GM12875 (cell line): ENCODE measurements around the gene AGO1.

Experiments
- H3K4me3 ChIP-seq: one replicate; pipeline ENCODE4 v1.5.1; 2011; ENCODE audit warnings: low read depth, low read length, control low read depth
- TF ChIP-seq, protein P1 (sequence below): IDR thresholded peaks from 2 replicates; pipeline ENCODE4 v1.5.1; 2011; ENCODE audit warnings: low read depth, mild to moderate bottlenecking, control low read depth, inconsistent platforms, low read length, moderate library complexity, borderline replicate concordance; ENCODE audit not compliant: insufficient read depth

Gene AGO1

DNA sequence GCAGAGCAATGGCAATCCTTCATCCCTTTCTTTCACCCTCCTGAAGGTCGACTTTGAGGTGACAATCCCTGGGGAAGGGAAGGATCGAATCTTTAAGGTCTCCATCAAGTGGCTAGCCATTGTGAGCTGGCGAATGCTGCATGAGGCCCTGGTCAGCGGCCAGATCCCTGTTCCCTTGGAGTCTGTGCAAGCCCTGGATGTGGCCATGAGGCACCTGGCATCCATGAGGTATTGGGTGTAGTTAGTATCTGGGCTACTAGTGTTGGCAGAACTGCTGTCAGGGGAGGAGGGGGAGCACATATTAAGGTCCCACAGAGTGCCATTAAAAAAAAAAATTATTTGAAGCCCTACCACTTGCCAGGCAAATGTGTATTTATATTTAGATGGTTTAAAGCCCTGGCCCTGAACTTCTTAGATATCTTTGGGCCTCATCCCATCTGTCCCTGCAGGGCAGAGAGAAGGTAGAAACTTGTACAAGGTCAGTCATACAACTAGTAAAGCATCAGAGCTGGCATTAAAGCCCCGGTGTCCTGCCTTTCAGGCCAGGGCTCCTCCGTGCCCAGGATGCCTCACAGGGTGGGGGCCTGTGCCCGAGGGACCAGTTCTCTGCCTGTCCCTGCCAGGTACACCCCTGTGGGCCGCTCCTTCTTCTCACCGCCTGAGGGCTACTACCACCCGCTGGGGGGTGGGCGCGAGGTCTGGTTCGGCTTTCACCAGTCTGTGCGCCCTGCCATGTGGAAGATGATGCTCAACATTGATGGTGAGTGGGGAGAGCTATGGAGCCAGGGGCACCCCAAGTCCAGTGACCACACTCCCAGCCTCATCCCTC is 10.3 kb downstream of the AGO1 start:
- TF ChIP-seq, protein P1, sequence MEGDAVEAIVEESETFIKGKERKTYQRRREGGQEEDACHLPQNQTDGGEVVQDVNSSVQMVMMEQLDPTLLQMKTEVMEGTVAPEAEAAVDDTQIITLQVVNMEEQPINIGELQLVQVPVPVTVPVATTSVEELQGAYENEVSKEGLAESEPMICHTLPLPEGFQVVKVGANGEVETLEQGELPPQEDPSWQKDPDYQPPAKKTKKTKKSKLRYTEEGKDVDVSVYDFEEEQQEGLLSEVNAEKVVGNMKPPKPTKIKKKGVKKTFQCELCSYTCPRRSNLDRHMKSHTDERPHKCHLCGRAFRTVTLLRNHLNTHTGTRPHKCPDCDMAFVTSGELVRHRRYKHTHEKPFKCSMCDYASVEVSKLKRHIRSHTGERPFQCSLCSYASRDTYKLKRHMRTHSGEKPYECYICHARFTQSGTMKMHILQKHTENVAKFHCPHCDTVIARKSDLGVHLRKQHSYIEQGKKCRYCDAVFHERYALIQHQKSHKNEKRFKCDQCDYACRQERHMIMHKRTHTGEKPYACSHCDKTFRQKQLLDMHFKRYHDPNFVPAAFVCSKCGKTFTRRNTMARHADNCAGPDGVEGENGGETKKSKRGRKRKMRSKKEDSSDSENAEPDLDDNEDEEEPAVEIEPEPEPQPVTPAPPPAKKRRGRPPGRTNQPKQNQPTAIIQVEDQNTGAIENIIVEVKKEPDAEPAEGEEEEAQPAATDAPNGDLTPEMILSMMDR = no peak
- H3K4me3 ChIP-seq = no peak overlapping the region

DNA sequence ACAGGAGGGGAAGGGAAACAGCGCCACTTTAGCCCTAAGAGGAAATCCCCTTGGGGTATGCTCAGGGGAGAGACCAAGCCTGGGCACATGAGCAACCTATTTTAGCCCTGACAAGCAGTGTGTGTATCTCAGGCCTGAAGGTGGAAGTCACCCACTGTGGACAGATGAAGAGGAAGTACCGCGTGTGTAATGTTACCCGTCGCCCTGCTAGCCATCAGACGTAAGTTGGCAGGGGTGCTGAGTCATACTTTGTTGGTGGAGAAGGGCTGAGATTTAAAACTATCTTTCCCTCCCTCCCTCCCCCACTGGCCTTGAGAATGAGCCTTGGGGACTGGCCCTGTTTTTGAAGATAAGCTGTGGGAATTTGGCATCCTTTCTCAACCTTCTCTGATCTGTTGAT is 11.2 kb downstream of the AGO1 start:
- TF ChIP-seq, protein P1 = no peak
- H3K4me3 ChIP-seq = no peak overlapping the region

DNA sequence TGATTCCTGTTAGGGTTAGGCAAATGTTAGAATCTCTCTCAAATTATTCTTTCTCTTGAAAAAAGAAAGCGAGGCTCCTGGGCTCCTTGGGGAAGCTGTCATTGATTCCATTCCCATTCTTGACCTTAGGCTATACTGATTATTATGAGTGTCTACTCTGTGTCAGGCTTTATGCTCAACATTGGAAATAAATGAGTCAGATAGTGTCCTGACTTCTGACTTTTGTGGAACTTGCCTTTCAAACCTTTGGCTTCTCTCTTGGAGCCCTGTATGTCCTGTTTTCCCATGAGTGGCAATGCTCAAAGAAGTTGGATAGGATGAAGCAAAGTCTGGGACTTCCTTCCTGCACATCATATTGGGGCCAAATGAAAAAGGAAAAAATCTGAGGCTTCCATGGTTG is 11.6 kb downstream of the AGO1 start:
- no peak overlapping the region for H3K4me3 ChIP-seq
- TF ChIP-seq, protein P1 = no peak

DNA sequence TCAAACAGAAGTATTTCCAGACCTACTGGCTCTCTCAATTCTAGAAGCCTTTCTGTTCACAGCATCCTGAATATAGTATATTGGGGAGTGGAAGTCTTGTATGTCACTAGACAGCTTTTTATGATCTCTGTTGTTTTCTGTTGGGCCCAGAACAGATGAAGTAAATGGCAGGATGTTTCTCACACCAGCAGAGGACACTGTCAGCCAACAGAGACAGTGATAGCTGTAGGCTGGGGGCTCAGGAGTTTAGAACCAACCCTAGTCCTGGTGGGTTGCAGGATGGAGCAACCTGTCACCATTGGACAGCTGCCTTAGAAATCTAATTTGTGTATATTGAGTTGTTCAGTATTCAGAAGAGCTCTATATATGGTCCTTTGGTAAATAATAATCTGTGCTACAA is 16.9 kb downstream of the AGO1 start:
- no peak overlapping the region for H3K4me3 ChIP-seq
- TF ChIP-seq, protein P1 = no peak

DNA sequence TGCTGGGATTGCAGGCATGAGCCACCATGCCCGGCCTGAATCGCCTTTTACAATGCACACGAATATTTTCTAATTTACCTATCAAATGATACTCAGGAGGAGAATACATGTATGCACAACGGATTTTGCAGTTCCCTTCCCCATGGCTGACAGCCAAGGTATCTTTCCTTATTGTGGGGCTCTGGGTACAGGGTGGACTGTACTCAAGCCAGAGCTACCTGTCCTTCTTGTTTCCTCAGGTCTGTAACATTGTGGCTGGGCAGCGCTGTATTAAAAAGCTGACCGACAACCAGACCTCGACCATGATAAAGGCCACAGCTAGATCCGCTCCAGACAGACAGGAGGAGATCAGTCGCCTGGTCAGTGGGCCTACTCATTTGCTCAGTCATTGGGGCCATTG is 18.2 kb downstream of the AGO1 start:
- H3K4me3 ChIP-seq = no peak overlapping the region
- TF ChIP-seq, protein P1 = no peak

DNA sequence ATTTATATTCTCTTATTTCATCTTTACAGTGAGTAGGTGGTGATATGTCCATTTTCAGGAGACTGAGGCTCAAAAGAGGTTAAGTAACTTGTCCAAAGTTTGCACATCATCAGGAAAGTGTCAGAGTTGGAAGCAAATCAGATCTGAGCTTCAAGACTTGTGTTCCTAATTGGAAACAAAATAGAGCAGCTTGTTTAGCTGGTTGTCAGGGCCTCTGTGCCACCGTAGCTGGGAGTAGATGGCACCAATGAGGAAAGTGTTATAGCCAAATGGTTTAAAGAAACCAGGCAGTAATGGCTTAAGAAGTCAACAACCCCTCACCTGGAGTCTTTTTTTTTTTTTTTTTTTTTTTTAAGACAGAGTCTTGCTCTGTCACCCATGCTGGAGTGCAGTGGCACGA is 19.7 kb downstream of the AGO1 start:
- TF ChIP-seq, protein P1 = no peak
- no peak overlapping the region for H3K4me3 ChIP-seq

DNA sequence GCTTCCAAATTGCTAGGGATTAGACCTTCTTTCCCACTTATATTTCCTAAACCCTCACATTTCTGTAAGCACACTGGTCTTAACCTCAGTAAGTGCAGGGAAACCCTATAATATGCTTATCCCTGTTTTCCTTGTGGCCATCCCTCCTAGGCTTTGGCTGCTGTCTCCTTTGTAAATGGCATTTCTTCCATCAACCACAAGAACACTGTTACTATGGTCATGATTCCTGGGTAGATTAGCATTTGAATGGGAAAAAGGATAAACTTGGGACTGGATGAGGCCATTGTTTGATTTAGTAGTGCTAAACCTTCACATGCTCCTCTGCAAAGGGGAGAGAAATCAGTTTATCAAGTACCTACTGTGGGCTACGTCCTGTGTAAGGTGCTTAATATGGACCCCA is 31.7 kb downstream of the AGO1 start:
- H3K4me3 ChIP-seq = no peak overlapping the region
- TF ChIP-seq, protein P1 = no peak
